Activated CD4-positive, alpha-beta memory T cell treated with anti-CD3 and anti-CD28 coated beads, Interleukin-2, amount 10 ng/mL, durations not matched to agents 7 days and 5 days (primary cell): ENCODE measurements around the gene SLFN12. TPM values are rescaled to one million over a fixed set of nuclear protein-coding genes. Genes with fewer than 3 reads are reported as not detected.
"Not testable (repeated sequence)": the region's sequence is repeated elsewhere in the genome, so short reads cannot be mapped to it uniquely, and the experiment has no call there.

Experiments used
- CTCF ChIA-PET: fragments of 350-600 bp; sonication (Branson Sonifier 250); formaldehyde crosslinking; loops from one replicate; lab custom pipeline; 2021; ENCODE audit warnings: antibody characterized with exemption, inconsistent platforms; lab: Charles Lee
- POLR2A ChIA-PET: fragments of 350-600 bp; sonication (Branson Sonifier 250); formaldehyde crosslinking; loops from one replicate; lab custom pipeline; 2021; ENCODE audit warnings: antibody characterized with exemption; lab: Charles Lee
- DNase-seq: peaks from one replicate; pipeline ENCODE4 v3.0.0-alpha.2; 2020
- H3K27ac Mint-ChIP-seq: one replicate; pipeline ENCODE4 v1.8.0; 2021; ENCODE audit warnings: mild to moderate bottlenecking, mixed read lengths
- H3K27me3 Mint-ChIP-seq: one replicate; pipeline ENCODE4 v1.8.0; 2021; ENCODE audit warnings: mixed read lengths
- H3K36me3 Mint-ChIP-seq: one replicate; pipeline ENCODE4 v1.8.0; 2021; ENCODE audit warnings: low read depth, mixed read lengths
- H3K4me1 Mint-ChIP-seq: one replicate; pipeline ENCODE4 v1.8.0; 2021; ENCODE audit warnings: mixed read lengths
- H3K4me3 Mint-ChIP-seq: one replicate; pipeline ENCODE4 v1.8.0; 2021; ENCODE audit warnings: mild to moderate bottlenecking, mixed read lengths
- H3K9me3 Mint-ChIP-seq: one replicate; pipeline ENCODE4 v1.8.0; 2021; ENCODE audit warnings: mixed read lengths
- total RNA-seq, 2 experiments: library from RNA; stranded (reverse); gene quantifications; one replicate each; pipeline ENCODE4 v1.2.3, GENCODE V29; 2021

Gene SLFN12
- total RNA-seq, 2 experiments from 2014 or later = 22.7 to 23.1 TPM

DNA sequence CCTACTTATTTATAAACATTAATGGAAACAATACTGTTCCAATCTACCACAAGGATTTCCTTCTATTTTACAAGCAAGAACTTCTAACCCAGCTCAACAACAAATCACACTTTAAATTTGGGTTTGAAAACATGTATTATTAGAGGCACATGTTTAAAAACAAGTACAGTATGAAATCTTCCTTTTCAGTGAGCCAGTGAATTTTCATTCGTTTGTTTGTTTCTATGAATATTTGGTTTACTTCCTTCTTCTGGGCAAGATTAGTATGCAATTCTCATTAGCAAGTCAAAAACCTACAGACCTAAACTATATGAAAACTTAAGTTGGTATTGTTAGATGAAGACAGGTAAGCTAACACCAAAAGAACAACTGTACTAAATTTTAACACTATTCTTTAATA lies 25.7 kb downstream of the SLFN12 start:
- no peaks in the 10 kb centered on the region for H3K9me3 Mint-ChIP-seq
- no peaks in the 10 kb centered on the region for H3K27me3 Mint-ChIP-seq
- peaks cover 50% of the 10 kb centered on the region for H3K36me3 Mint-ChIP-seq
- no peak for DNase-seq
- ChIA-PET CTCF (interaction anchor here (1.2 kb wide), 1 partner anchor 94 kb away, joined by 3 read pairs; no protein-coding TSS in a partner anchor), POLR2A (no interaction called here)
- H3K4me3 Mint-ChIP-seq = no peak overlapping the region
- H3K27ac Mint-ChIP-seq = no peak overlapping the region
- H3K4me1 Mint-ChIP-seq = no peaks in the 10 kb centered on the region

DNA sequence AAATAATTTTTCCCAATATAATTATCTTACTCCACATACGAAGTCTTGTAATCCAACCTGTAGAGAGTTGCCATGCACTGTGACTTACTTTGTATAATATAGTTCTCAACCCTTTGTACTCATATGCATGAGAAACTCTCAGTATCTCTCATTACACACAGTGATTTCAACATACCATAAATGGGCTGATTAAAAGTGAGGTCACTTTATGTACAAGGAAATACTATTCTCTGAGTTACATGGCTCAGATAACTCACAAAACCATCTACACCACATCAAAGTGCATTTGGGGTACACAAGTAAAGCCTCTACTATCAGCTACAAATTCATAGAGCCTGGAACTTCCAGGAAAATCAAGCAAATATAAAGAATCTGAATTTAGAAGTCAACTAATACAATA lies 27.9 kb downstream of the SLFN12 start:
- no peaks in the 10 kb centered on the region for H3K4me1 Mint-ChIP-seq
- peaks cover 3% of the 10 kb centered on the region for H3K9me3 Mint-ChIP-seq
- no peak overlapping the region for H3K4me3 Mint-ChIP-seq
- ChIA-PET CTCF (no interaction called here), POLR2A (no interaction called here)
- no peak for DNase-seq
- H3K27ac Mint-ChIP-seq = no peak overlapping the region
- no peaks in the 10 kb centered on the region for H3K27me3 Mint-ChIP-seq
- H3K36me3 Mint-ChIP-seq = peaks cover 30% of the 10 kb centered on the region

DNA sequence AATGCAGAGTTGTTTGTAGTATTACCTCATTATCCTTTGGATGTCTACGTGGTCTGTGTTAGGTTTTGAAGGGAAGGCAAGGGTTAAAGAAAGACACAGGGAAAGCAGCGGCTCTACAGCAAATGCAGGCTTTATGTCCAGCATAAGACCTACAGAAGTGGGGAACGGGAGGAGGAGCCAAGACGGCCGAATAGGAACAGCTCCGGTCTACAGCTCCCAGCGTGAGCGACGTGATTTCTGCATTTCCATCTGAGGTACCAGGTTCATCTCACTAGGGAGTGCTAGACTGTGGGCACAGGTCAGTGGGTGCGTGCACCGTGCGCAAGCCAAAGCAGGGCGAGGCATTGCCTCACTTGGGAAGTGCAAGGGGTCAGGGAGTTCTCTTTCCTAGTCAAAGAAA lies 38.5 kb downstream of the SLFN12 start:
- H3K9me3 Mint-ChIP-seq, CTCF ChIA-PET, H3K4me1 Mint-ChIP-seq, H3K4me3 Mint-ChIP-seq, POLR2A ChIA-PET, H3K27ac Mint-ChIP-seq, H3K27me3 Mint-ChIP-seq, DNase-seq: not testable (repeated sequence)
- H3K36me3 Mint-ChIP-seq = peaks cover 11% of the 10 kb centered on the region

DNA sequence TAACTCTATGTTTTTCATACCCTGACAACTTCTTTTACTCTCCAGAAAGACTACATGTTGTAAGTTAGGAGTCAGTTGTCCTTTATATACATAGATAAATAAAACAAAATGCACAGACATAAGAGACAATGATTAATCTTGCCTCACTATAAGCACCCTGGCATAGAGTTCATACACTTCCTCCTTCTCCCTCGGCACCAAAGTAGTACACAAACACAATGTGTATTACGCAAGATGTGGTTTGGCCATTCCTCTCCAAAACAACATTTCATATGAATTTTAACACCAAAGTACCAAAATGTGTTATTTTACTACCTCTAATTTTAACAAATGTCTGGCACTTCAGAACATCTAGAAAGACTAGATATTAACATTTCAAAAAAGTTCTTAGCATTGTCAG lies 41.6 kb downstream of the SLFN12 start:
- H3K27me3 Mint-ChIP-seq = peaks cover 2% of the 10 kb centered on the region
- no peak overlapping the region for H3K27ac Mint-ChIP-seq
- ChIA-PET CTCF (no interaction called here), POLR2A (no interaction called here)
- peaks cover 2% of the 10 kb centered on the region for H3K9me3 Mint-ChIP-seq
- no peak overlapping the region for H3K4me3 Mint-ChIP-seq
- H3K36me3 Mint-ChIP-seq = peaks cover 15% of the 10 kb centered on the region
- no peak for DNase-seq
- no peaks in the 10 kb centered on the region for H3K4me1 Mint-ChIP-seq

DNA sequence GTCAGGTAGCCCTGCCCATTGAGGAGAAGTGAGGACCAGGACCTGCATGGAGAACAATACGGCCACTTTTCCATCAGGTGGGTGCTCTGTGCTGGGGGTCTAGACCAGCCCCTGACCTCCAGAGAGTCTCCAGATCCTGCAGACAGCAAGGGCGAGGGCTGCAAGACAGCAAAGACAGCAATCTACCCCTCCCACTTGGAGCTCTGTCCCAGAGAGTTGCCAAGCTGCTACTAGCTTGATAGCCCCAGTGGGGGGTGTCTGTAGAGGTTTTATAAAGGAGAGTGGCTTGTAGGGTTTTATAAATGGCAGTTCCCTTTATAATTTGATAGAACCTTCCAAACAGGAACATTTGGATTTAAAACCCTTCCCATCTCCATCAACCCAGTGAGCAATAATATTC lies 42.1 kb downstream of the SLFN12 start:
- Mint-ChIP-seq H3K27me3 (peaks cover 2% of the 10 kb centered on the region), H3K27ac (no peak overlapping the region), H3K4me1 (no peaks in the 10 kb centered on the region), H3K4me3 (no peak overlapping the region), H3K36me3 (peaks cover 16% of the 10 kb centered on the region), H3K9me3 (peaks cover 2% of the 10 kb centered on the region)
- POLR2A ChIA-PET = no interaction called here
- CTCF ChIA-PET = no interaction called here
- DNase-seq = no peak

DNA sequence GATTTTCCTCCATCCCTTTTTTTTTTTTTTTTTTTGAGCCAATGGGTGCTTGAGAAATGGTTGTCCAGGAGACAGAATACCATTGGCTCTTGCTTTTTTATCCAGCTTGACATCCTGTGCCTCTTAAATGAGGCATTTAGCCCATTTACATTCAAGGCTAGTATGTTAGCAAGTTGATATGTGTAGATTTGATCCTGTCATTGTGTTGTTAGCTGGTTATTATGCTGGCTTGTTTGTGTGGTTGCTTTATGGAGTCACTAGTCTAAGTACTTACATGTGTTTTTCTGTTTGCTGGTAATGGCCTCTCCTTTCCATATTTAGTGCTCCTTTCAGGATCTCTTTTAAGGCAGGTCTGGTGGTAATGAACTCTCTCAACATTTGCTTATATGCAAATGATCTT lies 44.8 kb downstream of the SLFN12 start:
- H3K4me3 Mint-ChIP-seq = no peak overlapping the region
- no peak for DNase-seq
- H3K9me3 Mint-ChIP-seq = peaks cover 11% of the 10 kb centered on the region
- no peaks in the 10 kb centered on the region for H3K4me1 Mint-ChIP-seq
- peaks cover 20% of the 10 kb centered on the region for H3K36me3 Mint-ChIP-seq
- no peak overlapping the region for H3K27ac Mint-ChIP-seq
- CTCF ChIA-PET = no interaction called here
- H3K27me3 Mint-ChIP-seq = peaks cover 2% of the 10 kb centered on the region
- POLR2A ChIA-PET = no interaction called here

DNA sequence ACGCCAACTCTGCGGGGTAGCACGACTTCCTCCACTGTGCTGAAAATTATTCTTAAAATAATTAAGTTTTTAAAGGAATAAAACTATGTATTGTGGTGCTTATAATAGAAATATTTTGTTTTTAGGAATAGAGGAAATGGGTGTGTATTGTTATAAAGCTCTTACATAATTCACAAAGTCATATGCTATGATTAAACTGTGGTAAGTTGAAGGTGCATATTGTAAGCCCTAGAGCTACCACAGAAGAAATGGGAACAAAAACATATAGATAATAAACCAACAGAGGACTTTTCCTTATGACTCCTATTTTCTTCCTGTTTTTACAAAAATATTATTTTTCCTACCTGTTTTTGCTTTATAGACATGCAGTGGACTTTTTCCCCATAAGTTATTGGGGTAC lies 54.6 kb downstream of the SLFN12 start:
- no peak for DNase-seq
- Mint-ChIP-seq H3K36me3 (peaks cover 17% of the 10 kb centered on the region), H3K27ac (no peak overlapping the region), H3K27me3 (no peaks in the 10 kb centered on the region), H3K4me1 (peaks cover 18% of the 10 kb centered on the region), H3K9me3 (peaks cover 10% of the 10 kb centered on the region), H3K4me3 (no peak overlapping the region)
- ChIA-PET CTCF (no interaction called here), POLR2A (interaction anchor here (0.7 kb wide), 1 partner anchor 135 kb away, joined by 3 read pairs; the partner anchor contains the start of gene SLFN5)

DNA sequence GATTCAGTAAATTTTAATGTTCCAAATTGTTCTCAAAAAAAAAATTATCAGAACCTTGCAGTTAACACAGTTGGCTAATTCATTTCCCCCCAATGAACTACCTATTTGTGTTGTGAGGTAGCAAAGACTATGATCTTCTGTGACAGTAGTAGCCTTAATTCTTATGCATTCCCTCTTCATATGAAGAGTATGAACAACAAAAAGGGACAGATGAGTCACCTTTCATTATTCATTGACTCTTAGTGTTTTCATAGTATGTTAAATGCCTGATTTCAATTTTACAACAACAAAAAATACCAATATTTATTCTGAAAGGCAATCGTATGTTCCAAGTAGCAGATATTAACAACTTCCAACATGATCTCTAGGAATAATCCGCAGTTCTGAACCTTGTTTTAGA lies 55.2 kb downstream of the SLFN12 start:
- ChIA-PET POLR2A (interaction anchor here (0.7 kb wide), 1 partner anchor 134 kb away, joined by 3 read pairs; the partner anchor contains the start of gene SLFN5), CTCF (no interaction called here)
- H3K4me1 Mint-ChIP-seq = peaks cover 21% of the 10 kb centered on the region

DNA sequence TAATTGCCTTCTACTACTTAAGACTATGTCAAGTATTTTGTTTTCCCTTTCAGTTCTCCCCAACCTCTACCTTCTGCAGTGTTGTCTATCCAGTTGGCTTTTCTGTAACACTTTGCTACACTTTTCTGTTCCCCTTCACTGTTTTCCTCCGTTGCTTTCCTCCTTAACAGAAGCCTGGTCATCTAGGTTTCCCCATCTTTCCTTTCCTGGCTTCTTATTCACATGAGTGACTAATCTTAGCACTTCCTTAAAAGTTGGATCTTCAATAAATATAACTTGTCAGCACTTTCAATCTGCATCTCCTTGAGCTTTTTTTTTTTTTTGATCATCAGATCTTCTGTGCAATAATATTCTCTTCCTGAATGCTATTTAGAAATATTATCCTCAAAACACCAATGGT lies 56.1 kb downstream of the SLFN12 start:
- POLR2A ChIA-PET = interaction anchor here (0.7 to 6.0 kb wide), 4 partner anchors 111 to 163 kb away, joined by 3 to 64 read pairs (median 18); partner anchors contain the start of genes SLFN12L and SLFN5
- peak overlapping the region; percentile 10 for H3K4me3 Mint-ChIP-seq

More for the DNA sequence above, 55.2 kb downstream of the SLFN12 start:
- no peak overlapping the region for H3K4me3 Mint-ChIP-seq
- H3K27ac Mint-ChIP-seq = no peak overlapping the region
- H3K36me3 Mint-ChIP-seq = peaks cover 12% of the 10 kb centered on the region
- H3K27me3 Mint-ChIP-seq = no peaks in the 10 kb centered on the region
- H3K9me3 Mint-ChIP-seq = peaks cover 8% of the 10 kb centered on the region
- DNase-seq = no peak

DNA sequence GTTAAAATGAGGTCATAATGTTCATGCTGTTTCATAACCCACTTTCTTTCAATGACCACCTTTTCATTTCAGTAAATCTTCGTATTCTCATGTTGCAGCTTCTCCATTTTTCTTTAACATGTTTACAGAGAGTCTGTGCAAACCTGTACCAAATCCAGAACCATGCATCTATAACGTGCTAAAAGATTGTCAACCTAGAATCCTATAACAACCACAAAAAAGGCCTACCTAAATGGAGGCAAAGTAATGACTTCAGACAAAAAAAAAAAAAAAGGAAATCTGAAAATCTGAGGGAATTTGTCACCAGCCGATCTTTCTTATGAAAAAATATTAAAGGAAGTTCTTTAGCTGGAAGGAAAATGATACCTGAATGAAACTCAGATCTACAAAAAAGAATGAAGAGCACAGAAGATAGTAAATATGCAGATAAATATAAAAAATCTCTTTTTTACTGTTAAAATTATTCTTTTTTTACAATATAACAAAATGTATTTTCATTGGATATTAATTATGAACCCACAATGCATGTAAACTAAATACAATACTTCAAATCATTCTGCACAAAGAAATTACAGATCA lies 57.4 kb downstream of the SLFN12 start:
- H3K4me1 Mint-ChIP-seq = peaks cover 43% of the 10 kb centered on the region
- POLR2A ChIA-PET = interaction anchor here (0.6 to 6.0 kb wide), 8 partner anchors 12 to 434 kb away, joined by 3 to 134 read pairs (median 22); partner anchors contain the start of genes SLFN12L, SLFN5 and TAF15
- H3K4me3 Mint-ChIP-seq = peak overlapping the region; percentile 97

More for the DNA sequence above, 56.1 kb downstream of the SLFN12 start:
- H3K27ac Mint-ChIP-seq = peak overlapping the region; percentile 55
- H3K36me3 Mint-ChIP-seq = peaks cover 21% of the 10 kb centered on the region
- CTCF ChIA-PET = no interaction called here
- H3K4me1 Mint-ChIP-seq = peaks cover 29% of the 10 kb centered on the region
- DNase-seq = no peak
- H3K9me3 Mint-ChIP-seq = peaks cover 6% of the 10 kb centered on the region
- H3K27me3 Mint-ChIP-seq = no peaks in the 10 kb centered on the region

DNA sequence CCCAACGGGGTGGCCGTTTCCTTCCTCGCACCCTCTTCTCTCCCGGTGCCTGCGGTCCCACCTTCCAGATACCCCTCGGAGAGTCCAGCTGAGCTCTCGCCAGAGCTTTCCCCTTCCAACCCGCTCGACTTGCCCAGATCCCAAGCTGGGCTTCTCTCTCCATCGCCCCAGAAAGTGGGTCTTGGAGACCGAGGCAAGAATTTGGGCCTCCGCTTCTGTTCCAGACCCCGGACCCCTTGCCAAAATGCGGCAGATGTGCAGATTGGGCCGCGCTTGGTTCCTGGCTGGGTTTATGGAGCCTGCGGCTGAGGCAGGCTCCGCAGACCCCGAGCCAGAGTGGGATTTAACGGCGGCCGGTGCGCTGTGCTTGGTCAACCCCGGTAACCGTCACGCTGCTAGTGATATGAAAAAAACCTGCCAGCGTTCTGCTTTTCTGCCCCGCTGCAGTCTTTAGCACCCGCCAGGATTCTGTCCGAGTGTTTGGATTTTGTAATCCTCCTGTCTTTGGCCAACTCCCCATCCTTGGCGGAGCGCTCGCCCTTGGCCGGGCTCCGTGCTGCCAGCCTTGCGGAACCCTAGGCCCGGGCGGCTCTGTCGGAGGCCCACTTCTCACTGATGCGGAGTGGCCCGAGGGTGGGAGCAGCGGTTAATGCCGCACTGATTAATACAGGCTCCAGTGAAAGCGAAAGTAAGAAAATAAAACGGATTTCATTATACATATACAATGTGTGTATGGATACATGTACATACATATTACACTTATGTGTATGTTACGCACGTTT lies 58.1 kb downstream of the SLFN12 start:
- DNase-seq = peak; percentile 63
- Mint-ChIP-seq H3K4me1 (peaks cover 49% of the 10 kb centered on the region), H3K27me3 (no peaks in the 10 kb centered on the region), H3K36me3 (peaks cover 41% of the 10 kb centered on the region), H3K27ac (peak overlapping the region; percentile 96), H3K9me3 (peaks cover 21% of the 10 kb centered on the region), H3K4me3 (peak overlapping the region; percentile 97)
- ChIA-PET CTCF (interaction anchor here (1.0 to 4.1 kb wide), 5 partner anchors 26 to 161 kb away, joined by 3 to 19 read pairs (median 4); no protein-coding TSS in a partner anchor), POLR2A (interaction anchor here (0.6 to 6.0 kb wide), 39 partner anchors 10 to 1172 kb away, joined by 3 to 134 read pairs (median 5); partner anchors contain the start of genes CCL5, PEX12, SLFN12 and SLFN12L)

More for the DNA sequence above, 57.4 kb downstream of the SLFN12 start:
- Mint-ChIP-seq H3K27ac (peak overlapping the region; percentile 96), H3K27me3 (no peaks in the 10 kb centered on the region), H3K36me3 (peaks cover 35% of the 10 kb centered on the region), H3K9me3 (peaks cover 16% of the 10 kb centered on the region)
- CTCF ChIA-PET = interaction anchor here (1.2 to 4.1 kb wide), 2 partner anchors 26 to 62 kb away, joined by 6 to 19 read pairs; no protein-coding TSS in a partner anchor
- DNase-seq = no peak

DNA sequence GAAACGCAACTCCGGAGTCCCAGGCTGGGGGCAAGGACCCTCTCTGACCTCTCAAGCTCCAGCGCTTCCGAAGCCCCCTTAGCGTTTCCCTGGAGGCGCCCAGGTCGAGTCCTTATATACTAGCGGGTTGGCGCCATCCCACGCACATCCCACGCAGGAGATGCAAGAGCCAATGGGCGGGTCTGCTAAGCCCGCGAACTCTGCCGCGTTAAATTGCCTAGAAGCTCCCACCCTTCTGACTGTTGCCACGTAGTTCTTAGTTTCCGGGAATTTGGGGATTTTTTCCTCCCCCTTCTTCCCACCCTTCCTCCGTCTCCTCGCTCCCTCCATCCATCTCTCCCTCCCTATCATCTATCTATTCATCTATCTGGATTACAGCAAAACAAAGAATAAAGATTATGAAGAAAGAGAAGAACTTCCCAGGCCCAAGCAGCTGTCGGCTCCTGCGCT lies 58.7 kb downstream of the SLFN12 start, which contains the start of gene SLFN11:
Gene SLFN11, minus strand, starts transcription at position 88 of the 450 bp plus-strand sequence. CDS start 9,814 bp downstream, outside the sequence.
- Mint-ChIP-seq H3K4me3 (peak within 1 kb of the TSS; percentile 97), H3K9me3 (peaks cover 21% of the 10 kb centered on the region), H3K27ac (peak within 1 kb of the TSS; percentile 96), H3K4me1 (peaks cover 56% of the 10 kb centered on the region), H3K36me3 (peaks cover 48% of the 10 kb centered on the region), H3K27me3 (no peaks in the 10 kb centered on the region)
- CTCF ChIA-PET = interaction anchor here (1.0 to 4.1 kb wide), 6 partner anchors 25 to 166 kb away, joined by 3 to 19 read pairs (median 4); no protein-coding TSS in a partner anchor
- POLR2A ChIA-PET = interaction anchor here (0.6 to 6.0 kb wide), 41 partner anchors 10 to 1172 kb away, joined by 3 to 134 read pairs (median 5); partner anchors contain the start of genes CCL5, PEX12, SLFN12 and SLFN12L
- DNase-seq = peak; percentile 85
